UCSD-AML1 (cell line): ENCODE data around the gene CCT3.
A peak's percentile ranks its signal among the peaks of the same experiment; 100 is the strongest.
"Not testable (repeated sequence)": the region's sequence is repeated elsewhere in the genome, so short reads cannot be mapped to it uniquely, and the experiment has no call there.

Experiments used
- DNase-seq: peaks from one replicate; lab custom pipeline; 2025; ENCODE audit not compliant: unreplicated experiment; lab: John Stamatoyannopoulos, UW

Gene CCT3

DNA sequence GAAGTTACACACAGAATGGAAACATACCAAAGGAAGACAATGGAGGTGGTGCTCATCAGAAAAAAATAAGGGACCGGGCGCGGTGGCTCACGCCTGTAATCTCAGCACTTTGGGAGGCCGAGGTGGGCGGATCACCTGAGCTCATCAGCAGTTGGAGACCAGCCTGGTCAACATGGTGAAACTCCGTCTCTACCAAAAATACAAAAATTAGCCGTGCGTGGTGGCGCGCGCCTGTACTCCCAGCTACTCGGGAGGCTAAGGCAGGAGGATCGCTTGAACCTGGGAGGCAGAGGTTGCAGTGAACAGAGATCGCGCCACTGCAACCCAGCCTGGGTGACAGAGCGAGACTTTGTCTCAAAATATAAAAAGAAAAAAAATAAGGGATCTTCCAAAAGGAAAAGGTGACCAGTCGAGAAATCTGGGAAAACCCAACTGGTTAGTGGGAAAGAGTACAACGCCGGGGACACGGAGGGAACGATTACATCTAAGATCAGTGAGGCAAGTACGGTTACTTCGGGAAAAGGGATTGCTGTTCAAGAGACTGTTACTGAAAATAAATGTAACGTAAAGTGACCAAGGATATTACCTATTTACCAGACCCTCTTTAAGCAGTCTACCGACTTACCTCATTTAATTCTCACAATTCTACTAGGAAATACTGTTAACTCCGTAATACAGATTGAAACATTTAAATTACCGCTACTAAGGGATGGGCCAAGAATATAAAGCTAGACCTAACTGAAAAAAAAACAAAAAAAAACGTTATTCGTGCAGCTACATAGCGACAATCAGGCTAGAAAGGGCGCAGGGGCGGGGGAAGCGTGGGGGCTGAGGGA, 822 bp downstream of the CCT3 start:
- no peak for DNase-seq

DNA sequence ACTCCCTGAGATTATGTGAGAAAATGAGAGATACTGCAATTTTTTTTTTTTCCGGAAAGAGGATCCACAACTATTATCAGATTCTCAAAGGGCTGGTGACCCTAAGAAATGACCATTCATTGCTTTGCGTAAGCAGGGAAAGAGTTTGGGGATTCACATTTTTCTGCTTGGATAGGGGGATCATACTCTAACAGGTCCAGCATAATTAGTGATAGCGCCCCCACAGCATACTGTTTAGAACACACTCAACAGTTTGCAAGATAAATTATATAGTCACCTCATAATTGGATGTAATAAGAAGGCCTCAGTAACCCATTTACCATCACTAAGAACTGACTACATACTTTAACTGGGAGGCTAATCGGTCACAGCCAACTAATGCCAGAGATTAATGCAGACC, 1.9 kb downstream of the CCT3 start:
- DNase-seq: no peak

DNA sequence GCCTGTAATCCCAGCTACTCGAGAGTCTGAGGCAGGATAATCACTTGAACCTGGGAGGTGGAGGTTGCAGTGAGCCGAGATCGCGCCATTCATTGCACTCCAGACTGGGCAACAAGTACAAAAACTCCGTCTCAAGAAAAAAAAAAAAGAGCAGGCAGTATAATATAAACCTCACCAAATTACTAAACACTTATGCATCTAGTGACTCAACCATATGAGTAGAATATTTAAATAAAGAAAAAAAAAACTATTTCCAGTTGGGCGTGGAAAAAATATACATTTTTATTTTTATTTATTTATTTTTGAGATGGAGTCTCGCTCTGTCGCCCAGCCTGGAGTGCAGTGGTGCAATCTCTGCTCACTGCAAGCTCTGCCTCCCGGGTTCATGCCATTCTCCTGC, 14.9 kb downstream of the CCT3 start:
- DNase-seq: not testable (repeated sequence)

DNA sequence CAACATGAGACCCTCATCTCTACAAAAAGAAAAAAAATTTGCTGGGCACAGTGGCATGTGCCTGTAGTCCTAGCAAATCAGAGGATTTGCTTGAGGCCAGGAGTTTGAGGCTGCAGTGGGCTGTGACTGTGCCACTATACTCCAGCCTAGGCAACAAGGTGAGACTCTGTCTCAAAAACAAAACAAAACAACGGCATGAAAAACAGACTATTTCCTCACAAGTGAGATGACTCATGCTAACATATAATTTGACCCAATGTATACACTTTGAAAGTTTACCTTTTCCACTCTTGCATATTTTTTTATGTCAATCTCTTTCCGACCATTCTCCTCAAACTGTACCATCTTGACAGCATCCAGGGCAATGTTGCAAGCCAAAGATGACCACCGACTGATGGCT, 17.5 kb downstream of the CCT3 start:
- no peak for DNase-seq

DNA sequence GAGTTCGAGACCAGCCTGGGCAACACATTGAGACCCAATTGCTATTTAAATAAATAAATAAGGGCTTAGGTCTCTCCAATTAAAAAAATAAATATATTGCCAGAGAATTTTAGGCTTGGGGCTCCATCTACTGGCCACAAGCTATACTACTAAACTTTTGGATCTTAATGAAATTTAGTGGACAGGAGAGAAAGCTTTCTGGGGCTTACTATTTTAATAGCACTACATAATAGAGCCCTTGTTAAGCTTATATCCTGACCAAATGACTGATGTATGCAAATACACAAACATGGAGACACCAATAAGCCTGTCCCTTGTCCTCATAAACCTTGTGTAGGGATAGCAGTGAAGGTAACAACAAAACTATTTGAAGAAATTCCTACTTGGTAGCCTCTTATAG, 18.4 kb downstream of the CCT3 start:
- DNase-seq: no peak

DNA sequence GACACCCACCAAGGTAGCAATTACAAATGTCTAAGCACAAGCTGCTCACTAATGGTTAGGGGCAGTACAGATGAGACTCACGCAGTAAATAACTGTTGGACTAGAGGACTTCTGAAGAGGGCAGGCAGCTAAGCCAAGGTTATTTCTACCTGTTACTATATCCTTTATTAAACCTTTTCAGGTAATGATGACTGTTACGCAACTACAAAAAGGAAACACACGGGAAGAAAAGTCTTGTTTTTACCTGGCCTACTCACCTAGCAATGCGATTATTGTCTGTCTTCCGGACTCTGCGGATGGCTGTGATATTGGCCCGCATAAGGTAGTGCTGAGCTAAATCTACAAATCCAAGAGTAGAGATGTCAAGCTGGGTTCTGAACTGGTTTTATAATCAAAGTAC, 21.2 kb downstream of the CCT3 start:
- DNase-seq: no peak

DNA sequence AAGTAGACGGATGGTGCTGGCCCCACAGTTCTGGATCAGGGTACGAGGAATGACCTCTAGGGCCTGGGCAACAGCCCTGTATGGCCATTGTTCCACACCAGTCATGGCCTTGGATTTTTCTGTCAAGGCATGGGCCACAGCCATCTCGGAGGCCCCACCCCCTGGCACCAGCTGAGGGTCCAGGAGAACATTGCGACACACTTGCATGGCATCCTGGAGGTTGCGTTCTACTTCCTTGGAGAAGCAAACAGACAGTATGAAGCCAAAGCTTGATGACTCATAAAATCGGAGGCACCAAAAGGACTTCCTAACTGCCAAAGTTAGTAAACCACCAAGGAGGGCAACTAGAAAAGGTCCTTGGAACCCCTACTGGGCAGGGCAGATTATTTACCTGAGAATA, 27.1 kb downstream of the CCT3 start:
- DNase-seq: no peak

DNA sequence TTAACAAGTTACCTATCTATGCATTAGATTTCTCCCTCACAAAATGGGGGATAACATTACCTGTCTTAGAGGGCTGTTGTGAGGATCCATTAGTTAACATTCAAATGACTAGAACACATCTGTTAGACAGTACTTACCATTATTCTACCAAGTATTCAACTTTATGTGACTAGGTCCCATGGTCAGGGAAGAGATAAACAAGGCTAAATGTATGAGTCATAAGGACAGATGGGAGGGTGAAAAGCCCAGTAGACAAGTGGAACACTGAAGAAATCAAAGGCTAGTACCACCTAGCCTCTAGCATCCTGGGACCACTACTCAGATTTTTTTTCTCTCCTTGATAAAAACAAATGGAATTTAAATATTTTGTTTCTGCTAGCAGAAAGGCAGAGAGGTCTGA, 30.0 kb downstream of the CCT3 start:
- DNase-seq: no peak

DNA sequence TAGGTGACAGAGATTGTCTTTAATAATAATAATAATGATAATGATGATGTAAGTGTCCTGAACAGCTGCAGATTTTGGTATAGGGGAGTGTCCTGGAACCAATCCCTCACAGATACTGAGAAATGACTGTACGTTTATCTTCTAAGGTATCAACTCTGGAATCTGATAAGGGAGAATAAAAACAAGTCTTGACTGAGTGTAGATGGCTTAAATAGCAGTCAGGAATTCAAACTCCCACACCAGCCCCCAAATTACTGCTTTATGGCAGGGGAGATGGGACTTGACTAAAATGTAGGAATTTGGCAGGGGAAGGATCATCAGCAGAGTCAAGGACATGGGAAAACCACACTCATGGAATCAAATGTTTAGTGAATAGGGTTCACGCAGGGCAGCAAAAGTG, 32.9 kb downstream of the CCT3 start:
- DNase-seq: no peak

DNA sequence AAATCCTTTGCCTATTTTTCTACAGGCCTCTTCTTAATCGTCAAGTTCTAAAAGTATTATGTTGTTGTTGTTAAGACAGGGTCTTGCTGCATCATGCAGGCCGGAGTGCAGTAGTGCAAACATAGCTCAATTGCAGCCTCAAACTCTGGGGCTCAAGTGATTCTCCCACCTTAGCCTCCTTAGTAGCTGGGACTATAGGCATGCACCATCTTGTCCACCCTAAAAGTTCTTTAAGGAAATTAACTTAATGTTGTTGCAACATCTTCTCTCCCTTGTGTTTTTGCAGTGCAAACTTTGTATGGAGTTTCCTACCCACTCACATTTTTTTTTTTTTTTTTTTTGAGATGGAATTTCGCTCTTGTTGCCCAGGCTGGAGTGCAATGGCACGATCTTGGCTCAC, 34.9 kb downstream of the CCT3 start:
- no peak for DNase-seq

DNA sequence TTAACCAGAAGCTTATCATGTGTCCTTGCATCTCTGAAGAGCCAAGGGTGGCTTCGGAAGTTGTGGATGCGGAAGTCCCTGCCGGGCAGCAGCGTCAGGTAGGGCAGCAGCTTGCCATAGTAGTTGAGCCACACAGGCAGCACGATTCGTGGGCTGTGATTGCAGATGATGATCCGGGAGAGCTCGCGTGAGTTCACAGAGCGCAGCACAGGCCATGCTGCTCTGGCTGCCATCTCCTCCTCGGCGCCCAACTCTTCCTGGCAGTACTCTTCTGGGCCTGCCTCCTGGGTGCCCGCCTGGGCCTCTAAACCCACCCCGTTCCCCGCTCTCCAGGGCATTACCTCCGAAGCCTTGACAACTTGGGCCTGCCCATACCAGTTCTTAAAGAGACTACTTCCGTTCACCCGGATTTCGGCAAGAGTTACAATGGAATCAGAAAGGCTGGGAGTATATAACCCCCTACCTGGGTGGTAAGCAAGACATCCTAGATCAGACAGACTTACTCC, 39.2 kb downstream of the CCT3 start, which contains the start of gene VHLL:
Gene VHLL (minus strand): TSS at position 456 of the 506 bp plus-strand sequence. CDS start 118 bp downstream, at position 338.
- DNase-seq: no peak

DNA sequence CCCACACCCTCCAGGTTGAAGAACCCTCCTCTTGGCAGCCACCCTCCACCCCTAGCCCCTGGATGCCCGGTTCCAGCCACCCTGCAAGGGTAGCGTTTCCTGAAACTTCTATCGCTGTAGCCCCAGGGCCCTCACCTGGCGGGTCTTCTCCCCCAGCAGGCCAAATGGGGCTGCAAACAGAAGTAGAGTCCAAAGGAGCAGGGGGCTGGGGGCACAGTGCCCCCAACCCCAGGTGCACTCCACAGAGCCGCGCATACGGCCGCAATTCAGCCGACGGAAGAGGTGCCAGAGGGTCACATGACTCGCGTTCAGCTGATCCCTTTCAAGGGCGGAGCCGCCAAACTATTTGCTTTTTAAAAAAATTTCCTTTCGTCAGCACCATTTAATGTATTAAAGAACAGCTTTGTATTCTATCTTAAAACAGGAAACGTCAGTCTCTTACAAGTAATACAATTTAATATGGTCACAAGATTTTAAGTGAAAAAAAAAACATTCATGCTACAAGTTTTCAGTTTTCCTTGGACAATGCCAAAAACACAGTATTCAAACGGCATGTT, 42.6 kb downstream of the CCT3 start, which contains the start of gene GLMP:
Gene GLMP (minus strand): TSS at position 289 of the 557 bp plus-strand sequence. CDS start 34 bp downstream, at position 255.
- peak; percentile 46 for DNase-seq

DNA sequence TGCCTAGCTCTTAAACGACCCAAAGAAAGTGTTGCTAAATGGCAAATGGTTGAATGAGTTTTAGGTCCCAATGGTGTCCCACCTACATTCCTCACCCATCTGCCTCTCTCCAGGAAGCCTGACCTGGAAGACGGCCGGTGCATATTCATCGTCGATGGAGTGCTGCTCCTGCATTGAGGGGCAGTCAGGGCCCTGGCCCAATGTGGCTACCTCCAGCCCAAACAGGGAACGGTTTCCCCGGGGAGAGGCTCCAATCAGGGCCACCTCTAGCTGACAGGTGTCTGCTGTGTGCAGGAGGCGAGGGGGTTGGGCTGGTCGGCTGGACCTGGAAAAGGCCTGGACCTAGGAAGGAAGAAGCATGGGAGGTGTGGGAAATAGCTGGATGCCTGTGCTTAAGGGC, 44.2 kb downstream of the CCT3 start:
- no peak for DNase-seq

DNA sequence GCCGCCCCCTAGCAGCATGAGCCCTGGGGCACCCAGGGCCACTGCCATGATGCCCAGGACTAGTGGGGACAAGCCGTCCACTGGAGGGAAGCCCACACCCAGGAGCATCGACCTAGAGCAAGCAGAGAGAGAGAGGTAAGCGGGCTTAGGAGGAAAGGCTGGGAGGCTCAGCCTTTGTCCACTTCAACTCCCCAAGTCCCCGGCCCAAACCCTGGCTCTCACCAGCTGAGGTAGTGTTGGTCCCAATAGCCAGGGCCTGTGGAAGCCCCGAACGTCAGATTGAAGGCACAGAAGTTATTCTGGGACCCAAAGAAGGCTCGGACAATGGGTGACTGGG, 45.0 kb downstream of the CCT3 start:
- no peak for DNase-seq

DNA sequence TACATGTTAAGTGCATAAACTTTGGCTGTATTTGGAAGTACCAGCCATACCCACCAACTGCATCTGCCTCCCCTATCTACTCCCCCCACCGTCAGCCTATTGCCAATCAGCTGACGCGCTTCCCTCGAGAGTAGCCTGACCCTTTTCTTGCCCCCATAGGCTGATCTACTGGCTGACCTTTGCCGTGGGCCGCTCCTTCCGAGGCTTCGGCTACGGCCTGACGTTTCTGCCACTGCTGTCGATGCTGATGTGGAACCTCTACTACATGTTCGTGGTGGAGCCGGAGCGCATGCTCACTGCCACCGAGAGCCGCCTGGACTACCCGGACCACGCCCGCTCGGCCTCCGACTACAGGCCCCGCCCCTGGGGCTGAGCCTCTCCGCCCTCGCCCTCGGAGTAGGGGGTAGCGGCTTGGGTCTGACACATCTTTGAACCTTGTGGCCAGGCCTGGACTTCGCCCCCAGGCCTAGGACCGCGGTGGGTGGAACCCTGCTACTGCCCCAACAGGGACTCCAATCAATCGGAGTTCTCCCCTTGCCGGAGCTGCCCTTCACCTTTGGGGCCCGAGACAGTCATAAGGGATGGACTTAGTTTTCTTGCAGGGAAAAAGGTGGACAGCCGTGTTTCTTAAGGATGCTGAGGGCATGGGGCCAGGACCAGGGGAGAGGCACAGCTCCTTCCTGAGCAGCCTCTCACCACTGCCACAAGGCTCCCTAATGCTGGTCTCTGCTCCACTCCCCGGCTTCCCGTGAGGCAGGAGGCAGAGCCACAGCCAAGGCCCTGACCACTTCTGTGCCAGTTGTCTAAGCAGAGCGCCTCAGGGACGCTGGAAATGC, 46.6 kb downstream of the CCT3 start:
- DNase-seq: no peak

DNA sequence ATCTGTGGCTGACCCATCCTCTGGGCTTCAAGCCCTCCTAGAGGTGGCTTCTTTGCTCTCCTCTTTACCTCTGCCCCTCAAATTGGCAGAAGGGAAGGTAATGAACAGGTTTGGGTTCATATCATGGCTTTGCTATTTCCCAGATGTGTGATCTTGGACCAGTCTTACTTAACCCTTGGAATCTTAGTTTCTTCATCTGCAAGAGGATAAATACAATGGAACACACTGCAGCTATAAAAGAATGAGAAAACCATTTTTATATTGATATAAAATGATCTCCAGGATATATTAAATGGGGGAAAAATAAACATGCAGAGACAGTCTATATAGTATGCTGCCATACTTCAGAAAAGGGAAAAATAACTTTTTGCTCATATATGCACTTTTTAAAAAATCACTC, 48.2 kb downstream of the CCT3 start:
- no peak for DNase-seq

DNA sequence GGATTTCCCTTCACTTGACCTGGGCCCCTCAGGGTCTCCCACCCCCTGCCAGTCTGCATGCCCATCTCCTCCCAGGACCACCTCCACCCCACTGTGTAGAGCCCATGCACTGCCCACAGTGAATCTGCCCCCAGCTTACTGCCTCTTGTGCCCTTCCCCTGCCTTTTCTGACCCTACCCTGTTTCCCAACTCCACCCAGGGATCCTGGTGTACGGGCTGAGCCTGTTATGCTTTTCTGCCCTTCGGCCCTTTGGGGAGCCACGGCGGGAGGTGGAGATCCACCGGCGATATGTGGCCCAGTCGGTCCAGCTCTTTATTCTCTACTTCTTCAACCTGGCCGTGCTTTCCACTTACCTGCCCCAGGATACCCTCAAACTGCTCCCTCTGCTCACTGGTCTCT, 52.0 kb downstream of the CCT3 start:
- DNase-seq: no peak

DNA sequence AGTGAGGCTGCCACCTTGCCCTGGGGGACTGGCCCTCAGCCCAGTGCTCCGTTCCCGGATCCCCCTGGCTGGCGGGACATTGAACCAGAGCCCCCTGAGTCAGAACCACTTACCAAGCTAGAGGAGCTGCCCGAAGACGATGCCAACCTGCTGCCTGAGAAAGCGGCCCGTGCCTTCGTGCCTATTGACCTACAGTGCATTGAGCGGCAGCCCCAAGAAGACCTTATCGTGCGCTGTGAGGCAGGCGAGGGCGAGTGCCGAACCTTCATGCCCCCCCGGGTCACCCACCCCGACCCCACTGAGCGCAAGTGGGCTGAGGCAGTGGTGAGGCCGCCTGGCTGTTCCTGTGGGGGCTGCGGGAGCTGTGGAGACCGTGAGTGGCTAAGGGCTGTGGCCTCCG, 52.7 kb downstream of the CCT3 start:
- no peak for DNase-seq

DNA sequence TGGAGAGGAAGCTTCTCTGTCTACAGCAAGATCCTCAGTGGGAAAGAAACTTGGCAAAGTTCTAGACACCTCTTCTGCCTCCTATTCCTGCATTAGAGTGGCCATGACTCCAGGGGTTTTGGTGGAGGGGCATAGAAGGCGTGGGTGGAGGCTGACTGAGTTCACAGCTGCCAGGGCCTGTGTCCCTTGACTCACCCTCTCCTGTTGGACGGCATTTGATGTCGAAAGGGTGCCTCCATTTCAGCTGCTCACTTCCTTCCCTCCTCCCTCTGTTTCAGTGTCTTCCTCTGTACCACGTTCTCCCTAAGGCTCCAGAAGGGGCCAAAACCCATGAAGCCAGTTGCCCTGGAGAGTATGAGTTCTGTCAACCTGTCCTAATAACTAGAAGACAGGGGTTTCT, 53.3 kb downstream of the CCT3 start:
- DNase-seq: no peak

DNA sequence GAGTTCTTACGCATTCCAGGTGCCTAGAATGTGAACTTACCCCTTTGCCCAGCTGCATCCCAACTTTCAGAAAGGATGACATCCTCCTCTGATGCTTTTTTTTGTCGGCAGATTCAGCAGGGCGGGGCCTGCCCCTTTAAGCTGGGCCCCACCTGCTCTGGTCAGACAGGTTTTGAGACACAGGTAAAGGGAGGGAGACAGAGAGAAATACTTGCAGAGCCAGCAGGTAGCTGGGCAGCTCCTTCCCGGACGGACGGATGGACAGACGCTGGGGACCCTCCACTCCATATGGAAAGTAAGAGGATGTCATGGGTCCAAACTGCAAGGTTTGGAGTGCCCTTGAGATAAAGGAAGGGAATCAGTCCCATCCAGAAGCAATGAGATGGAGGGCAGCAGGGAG, 54.0 kb downstream of the CCT3 start, which contains the start of gene TMEM79:
Gene TMEM79 (plus strand): TSS at position 214 of the 400 bp plus-strand sequence. CDS start 902 bp downstream, outside the sequence.
- no peak for DNase-seq

DNA sequence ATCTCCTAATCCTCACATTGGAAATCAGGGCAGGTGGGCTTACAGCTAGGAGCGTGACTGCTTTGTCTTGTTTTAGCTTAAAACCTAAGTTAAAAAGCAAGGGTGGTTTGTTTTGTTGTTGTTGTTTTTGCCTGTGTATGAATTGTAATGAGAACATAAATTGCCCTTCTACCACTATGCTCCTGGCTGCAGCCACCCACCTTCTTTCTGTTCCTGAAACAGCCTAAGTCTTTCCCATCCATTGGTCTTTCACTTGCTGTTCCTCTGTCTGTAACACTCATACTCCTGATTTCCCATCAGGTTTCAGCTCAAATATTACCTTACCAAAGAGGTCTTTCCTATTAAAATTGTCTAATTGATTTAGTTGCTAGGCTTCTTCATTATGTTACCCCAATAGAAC, 54.6 kb downstream of the CCT3 start:
- DNase-seq: no peak
